Stimulated activated memory B cell treated with anti-CD40 and anti-IgM and Interleukin-4, amounts not matched to agents 10 μg/mL and 1 μg/mL and 100 μg/mL, for 72 hours (primary cell): ENCODE results near the gene CYB561.
A peak's percentile ranks its signal among the peaks of the same experiment; 100 is the strongest.

Experiments used
- ATAC-seq: fragments of 150-1000 bp; cut with Tn5 transposase; 2 replicates; pipeline ENCODE4 v1.10.0; 2021
- H3K27ac Mint-ChIP-seq: one replicate; pipeline ENCODE4 v1.8.0; 2022; ENCODE audit warnings: mild to moderate bottlenecking, mixed read lengths
- H3K27me3 Mint-ChIP-seq: one replicate; pipeline ENCODE4 v1.8.0; 2022; ENCODE audit warnings: mixed read lengths
- H3K36me3 Mint-ChIP-seq: one replicate; pipeline ENCODE4 v1.8.0; 2022; ENCODE audit warnings: mixed read lengths
- H3K4me1 Mint-ChIP-seq: one replicate; pipeline ENCODE4 v1.8.0; 2022; ENCODE audit warnings: mixed read lengths
- H3K4me3 Mint-ChIP-seq: one replicate; pipeline ENCODE4 v1.8.0; 2022; ENCODE audit warnings: mild to moderate bottlenecking, moderate library complexity, mixed read lengths
- H3K9me3 Mint-ChIP-seq: one replicate; pipeline ENCODE4 v1.8.0; 2022; ENCODE audit warnings: mixed read lengths

The CYB561 gene

DNA sequence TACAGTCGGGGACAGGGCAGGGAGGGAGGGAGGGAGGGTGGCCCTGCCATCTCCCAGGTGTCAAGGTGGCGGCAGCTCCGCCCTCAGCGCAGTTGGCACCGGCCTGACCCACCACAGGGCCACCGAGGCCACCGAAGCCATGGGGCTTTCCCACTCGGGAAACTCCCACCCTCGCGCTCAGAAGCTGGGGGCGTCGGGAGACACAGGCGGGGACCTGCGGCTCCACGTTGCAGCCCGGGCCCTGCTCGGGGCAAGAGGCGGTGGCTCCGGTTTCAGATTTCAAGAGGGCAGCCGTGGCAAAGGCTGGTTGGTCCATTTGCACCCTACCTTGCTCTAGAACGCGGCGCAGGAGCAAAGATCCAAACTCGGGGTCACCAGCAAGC, 544 bp downstream of the CYB561 start:
- Mint-ChIP-seq H3K4me1 (peaks cover 16% of the 10 kb centered on the region), H3K36me3 (no peaks in the 10 kb centered on the region), H3K27me3 (no peaks in the 10 kb centered on the region), H3K4me3 (peak overlapping the region; percentile 72), H3K9me3 (no peaks in the 10 kb centered on the region), H3K27ac (peak overlapping the region; percentile 80)
- ATAC-seq = peak; percentile 42

DNA sequence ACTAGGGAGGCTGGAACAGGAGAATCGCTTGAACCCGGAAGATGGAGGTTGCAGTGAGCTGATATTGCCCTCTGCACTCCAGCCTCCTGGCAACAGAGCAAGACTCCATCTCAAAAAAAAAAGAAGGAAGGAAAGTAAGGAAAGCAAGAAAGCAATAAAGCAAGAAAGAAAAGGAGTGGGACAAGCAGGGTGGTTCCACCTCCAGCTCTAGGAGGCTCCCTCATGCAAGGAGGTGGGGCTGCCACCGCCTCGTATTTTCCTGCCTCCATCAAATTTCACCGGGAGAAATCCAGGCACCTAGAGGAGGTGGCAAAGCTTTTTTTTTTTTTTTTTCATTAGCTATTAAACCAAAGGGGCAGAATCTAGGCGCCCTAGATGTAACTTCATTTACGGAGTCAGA, 1.0 kb downstream of the CYB561 start:
- Mint-ChIP-seq H3K4me3 (peak overlapping the region; percentile 56), H3K9me3 (no peaks in the 10 kb centered on the region), H3K36me3 (no peaks in the 10 kb centered on the region), H3K27ac (peak overlapping the region; percentile 80), H3K27me3 (no peaks in the 10 kb centered on the region), H3K4me1 (peaks cover 18% of the 10 kb centered on the region)
- ATAC-seq = no peak

DNA sequence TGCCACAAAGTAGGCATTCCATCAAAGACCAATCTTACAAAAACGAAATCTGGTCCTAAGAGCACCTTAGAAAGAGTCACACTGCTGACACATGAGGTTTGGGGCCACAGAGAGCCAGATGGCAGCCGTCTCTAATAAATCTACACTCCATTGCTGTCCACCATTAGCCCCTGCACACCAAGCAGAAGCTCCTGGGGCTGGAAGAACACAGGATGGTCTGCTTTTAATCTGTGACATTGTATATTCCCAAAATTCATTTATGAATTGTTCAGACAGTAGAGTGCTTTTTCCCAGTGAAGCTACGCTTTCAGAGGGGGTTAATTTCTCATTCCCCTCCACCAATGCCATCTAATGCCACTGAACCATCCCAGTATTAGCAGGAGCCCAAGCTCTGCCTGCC, 1.6 kb downstream of the CYB561 start:
- H3K4me3 Mint-ChIP-seq = peak overlapping the region; percentile 56
- no peaks in the 10 kb centered on the region for H3K36me3 Mint-ChIP-seq
- no peak for ATAC-seq
- peak overlapping the region; percentile 80 for H3K27ac Mint-ChIP-seq
- no peaks in the 10 kb centered on the region for H3K9me3 Mint-ChIP-seq
- H3K4me1 Mint-ChIP-seq = peaks cover 24% of the 10 kb centered on the region
- no peaks in the 10 kb centered on the region for H3K27me3 Mint-ChIP-seq

- no peaks in the 10 kb centered on the region for H3K27me3 Mint-ChIP-seq
- H3K36me3 Mint-ChIP-seq = no peaks in the 10 kb centered on the region
- H3K27ac Mint-ChIP-seq = no peak overlapping the region
- ATAC-seq = no peak
- H3K4me1 Mint-ChIP-seq = peaks cover 26% of the 10 kb centered on the region
- H3K9me3 Mint-ChIP-seq = no peaks in the 10 kb centered on the region
- H3K4me3 Mint-ChIP-seq = no peak overlapping the region
Observed at GRCh38 chr17:63443053-63443452, 3.1 kb downstream of the CYB561 start.

- Mint-ChIP-seq H3K4me3 (no peak overlapping the region), H3K27ac (peak overlapping the region; percentile 54), H3K36me3 (no peaks in the 10 kb centered on the region), H3K9me3 (no peaks in the 10 kb centered on the region), H3K4me1 (peaks cover 26% of the 10 kb centered on the region), H3K27me3 (no peaks in the 10 kb centered on the region)
- ATAC-seq = no peak
Observed at GRCh38 chr17:63442549-63443035, 3.5 kb downstream of the CYB561 start.

GRCh38 chr17:63442074-63442473, 4.0 kb downstream of the CYB561 start:
- ATAC-seq = no peak
- H3K4me3 Mint-ChIP-seq = no peak overlapping the region
- H3K36me3 Mint-ChIP-seq = no peaks in the 10 kb centered on the region
- peak overlapping the region; percentile 54 for H3K27ac Mint-ChIP-seq
- H3K4me1 Mint-ChIP-seq = peaks cover 26% of the 10 kb centered on the region
- no peaks in the 10 kb centered on the region for H3K27me3 Mint-ChIP-seq
- H3K9me3 Mint-ChIP-seq = no peaks in the 10 kb centered on the region

DNA sequence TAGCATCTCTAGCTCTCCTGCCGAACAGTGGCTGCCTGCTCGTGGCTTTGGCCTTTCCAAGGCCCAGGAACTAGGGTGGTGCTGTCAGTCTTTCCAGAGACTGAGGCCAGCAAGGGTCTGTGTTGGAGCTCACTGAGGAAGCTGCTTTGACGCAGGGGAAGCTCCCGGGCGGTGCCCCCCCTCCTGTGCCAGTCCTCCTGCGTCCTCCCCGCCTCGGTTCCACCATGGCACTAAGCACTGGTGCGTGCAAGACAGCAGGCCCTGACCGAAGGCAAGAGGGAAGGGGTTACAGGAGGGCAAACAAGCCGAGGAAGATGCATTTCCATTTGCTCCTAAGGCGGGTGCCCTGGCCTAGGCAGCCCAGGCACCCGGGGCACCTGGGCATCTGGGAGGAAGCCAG, 4.5 kb downstream of the CYB561 start:
- Mint-ChIP-seq H3K9me3 (no peaks in the 10 kb centered on the region), H3K27ac (no peak overlapping the region), H3K27me3 (no peaks in the 10 kb centered on the region), H3K4me1 (peaks cover 26% of the 10 kb centered on the region), H3K36me3 (no peaks in the 10 kb centered on the region), H3K4me3 (no peak overlapping the region)
- ATAC-seq = no peak

- H3K27ac Mint-ChIP-seq = peak overlapping the region; percentile 20
- no peak for ATAC-seq
- peaks cover 30% of the 10 kb centered on the region for H3K4me1 Mint-ChIP-seq
- H3K4me3 Mint-ChIP-seq = no peak overlapping the region
- H3K27me3 Mint-ChIP-seq = no peaks in the 10 kb centered on the region
- no peaks in the 10 kb centered on the region for H3K9me3 Mint-ChIP-seq
- H3K36me3 Mint-ChIP-seq = no peaks in the 10 kb centered on the region
Observed at GRCh38 chr17:63440770-63441335, 5.3 kb downstream of the CYB561 start.

GRCh38 chr17:63440127-63440769, 5.9 kb downstream of the CYB561 start:
- H3K4me1 Mint-ChIP-seq = peaks cover 34% of the 10 kb centered on the region
- no peak for ATAC-seq

GRCh38 chr17:63439687-63440086, 6.4 kb downstream of the CYB561 start:
- no peak for ATAC-seq
- Mint-ChIP-seq H3K9me3 (no peaks in the 10 kb centered on the region), H3K36me3 (peaks cover 5% of the 10 kb centered on the region), H3K4me3 (no peak overlapping the region), H3K4me1 (peaks cover 29% of the 10 kb centered on the region), H3K27me3 (peaks cover 3% of the 10 kb centered on the region), H3K27ac (peak overlapping the region; percentile 20)

More at GRCh38 chr17:63440127-63440769, 5.9 kb downstream of the CYB561 start:
- Mint-ChIP-seq H3K4me3 (no peak overlapping the region), H3K36me3 (no peaks in the 10 kb centered on the region), H3K27me3 (no peaks in the 10 kb centered on the region), H3K9me3 (no peaks in the 10 kb centered on the region), H3K27ac (peak overlapping the region; percentile 20)

DNA sequence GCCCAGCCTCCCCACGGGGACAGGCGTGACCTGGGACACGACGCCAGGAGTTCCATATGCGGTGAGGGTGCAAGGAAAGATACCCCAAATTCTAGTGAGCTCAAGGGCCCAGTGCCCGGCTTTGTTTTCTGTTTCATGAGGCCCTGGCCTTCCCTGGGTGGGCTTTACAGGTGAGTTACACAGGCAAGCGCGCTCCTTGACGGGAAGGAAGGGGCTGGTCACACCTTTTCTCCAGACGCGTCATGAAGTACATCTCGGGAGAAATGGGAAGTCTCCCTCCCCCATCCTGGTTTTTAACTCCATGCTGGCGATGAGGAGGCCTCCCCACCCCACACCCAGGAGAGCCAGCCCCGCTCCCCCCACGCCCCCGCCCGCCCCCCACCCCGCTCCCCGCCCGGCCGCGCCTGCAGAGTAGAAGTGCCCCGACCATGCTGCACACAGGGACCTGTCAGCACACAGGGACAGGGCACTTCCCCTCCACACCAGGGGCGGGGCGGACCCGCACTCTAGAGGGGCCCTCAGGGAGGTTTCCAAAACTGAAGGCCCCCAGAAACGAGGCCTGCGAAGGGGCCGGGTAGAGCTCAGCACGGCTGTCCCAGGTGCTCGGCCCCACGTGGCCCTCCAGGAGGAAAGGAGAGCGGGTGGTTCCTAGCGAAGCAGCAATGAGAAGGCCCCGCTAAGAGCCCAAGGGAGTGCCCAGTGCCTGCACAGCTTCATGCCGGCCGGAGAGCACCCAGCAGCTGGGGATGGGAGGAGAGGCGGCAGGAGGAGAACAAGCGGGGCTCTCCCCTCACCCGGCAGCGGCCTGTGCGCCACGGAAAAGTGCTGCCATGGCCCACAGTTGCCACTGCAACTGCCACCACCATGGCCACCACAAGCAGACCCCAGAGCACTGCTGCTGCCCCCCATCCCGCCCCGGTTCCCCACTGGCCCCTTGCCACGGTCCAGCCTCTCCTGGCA, 7.7 kb downstream of the CYB561 start:
- H3K27ac Mint-ChIP-seq = no peak overlapping the region
- no peaks in the 10 kb centered on the region for H3K9me3 Mint-ChIP-seq
- H3K27me3 Mint-ChIP-seq = peaks cover 16% of the 10 kb centered on the region
- peaks cover 14% of the 10 kb centered on the region for H3K36me3 Mint-ChIP-seq
- H3K4me3 Mint-ChIP-seq = no peak overlapping the region
- no peak for ATAC-seq
- H3K4me1 Mint-ChIP-seq = peaks cover 28% of the 10 kb centered on the region

- Mint-ChIP-seq H3K4me3 (no peak overlapping the region), H3K27me3 (peaks cover 16% of the 10 kb centered on the region), H3K4me1 (peaks cover 28% of the 10 kb centered on the region), H3K36me3 (peaks cover 23% of the 10 kb centered on the region), H3K9me3 (no peaks in the 10 kb centered on the region), H3K27ac (no peak overlapping the region)
- ATAC-seq = no peak
Observed at GRCh38 chr17:63437287-63438091, 8.6 kb downstream of the CYB561 start.

DNA sequence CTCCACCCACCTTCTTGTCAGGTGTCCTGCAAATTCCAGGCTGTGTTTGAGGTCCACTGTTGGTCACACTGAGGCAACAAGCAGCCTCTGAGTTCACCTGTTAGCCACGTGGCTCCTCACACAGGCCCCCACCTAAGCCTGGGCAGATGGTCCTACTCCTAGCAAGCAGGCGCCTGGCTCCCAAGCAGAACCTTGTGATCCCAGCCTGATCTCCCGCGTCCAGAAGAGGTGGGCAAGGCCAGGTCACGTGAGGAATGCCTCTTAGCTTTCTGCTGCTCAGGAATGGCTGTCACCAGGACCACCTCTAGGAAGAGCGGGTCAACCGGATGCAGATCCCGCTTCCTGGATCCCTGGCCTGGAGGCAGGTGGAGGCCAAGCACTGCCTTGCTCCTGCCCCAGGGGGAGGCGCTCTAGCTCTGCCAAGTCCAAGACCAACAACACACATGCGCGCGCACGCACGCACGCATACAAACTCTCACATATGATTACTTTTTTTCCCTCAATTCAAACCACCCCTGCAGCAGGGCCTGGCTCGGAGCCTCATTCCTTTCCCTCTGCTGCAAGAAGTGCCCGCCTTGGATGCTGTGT, 9.5 kb downstream of the CYB561 start:
- no peak for ATAC-seq
- Mint-ChIP-seq H3K4me1 (peaks cover 28% of the 10 kb centered on the region), H3K36me3 (peaks cover 24% of the 10 kb centered on the region), H3K4me3 (no peak overlapping the region), H3K27ac (no peak overlapping the region), H3K9me3 (no peaks in the 10 kb centered on the region), H3K27me3 (peaks cover 16% of the 10 kb centered on the region)

DNA sequence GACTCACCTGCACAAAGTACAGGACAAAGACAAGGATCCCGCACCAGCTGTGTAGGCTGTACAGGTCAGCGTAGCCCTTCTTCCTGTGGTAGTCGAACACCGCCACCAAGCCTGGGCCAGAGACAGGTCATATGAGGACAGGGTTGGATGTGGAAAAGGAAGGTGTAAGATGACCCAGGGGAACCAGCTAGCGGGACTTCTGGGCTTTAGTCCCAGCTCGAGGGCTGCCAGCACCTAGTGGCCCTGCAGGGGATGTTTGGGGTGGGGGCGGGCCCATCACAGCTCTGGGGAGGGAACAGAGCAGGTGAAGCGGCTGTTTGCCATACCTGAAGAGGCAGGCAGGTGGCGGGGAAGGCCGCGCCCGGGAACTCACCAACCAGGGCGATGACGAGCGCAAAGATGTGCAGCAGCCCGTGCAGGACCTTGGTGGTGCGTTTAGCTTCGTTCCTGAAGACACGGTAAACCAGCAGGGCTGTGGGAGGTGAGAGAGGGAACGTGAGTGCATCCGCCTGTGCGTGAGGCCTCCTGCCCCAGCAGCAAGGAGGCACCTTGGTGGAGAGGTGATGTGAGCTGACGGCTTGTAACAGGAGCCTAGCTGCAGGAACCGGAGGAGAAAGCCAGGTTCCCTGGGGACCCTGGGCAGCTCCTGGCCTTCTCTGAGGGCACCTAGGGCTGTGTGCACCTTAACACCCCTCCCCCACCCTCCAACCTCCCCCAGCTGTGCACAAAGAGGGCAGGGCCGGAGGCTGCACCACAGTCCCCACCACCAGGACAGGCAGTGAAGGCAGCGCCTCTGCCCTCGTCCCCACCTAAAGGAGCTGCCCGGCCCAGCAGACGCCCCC, 10.2 kb downstream of the CYB561 start:
- H3K27me3 Mint-ChIP-seq = peaks cover 16% of the 10 kb centered on the region
- peak; percentile 75 for ATAC-seq
- no peaks in the 10 kb centered on the region for H3K9me3 Mint-ChIP-seq
- no peak overlapping the region for H3K4me3 Mint-ChIP-seq
- no peak overlapping the region for H3K27ac Mint-ChIP-seq
- peaks cover 26% of the 10 kb centered on the region for H3K4me1 Mint-ChIP-seq
- H3K36me3 Mint-ChIP-seq = peaks cover 24% of the 10 kb centered on the region
